ENCODE results near the gene PLAAT3.

GRCh38 chr11:63548178-63548577 is 66.1 kb downstream of the PLAAT3 start:
- TF ChIP-seq CTCF (IDR thresholded peaks at IDR 0.05; ENCODE audit: low read depth, low read length) (no peak), POLR2A (IDR thresholded peaks at IDR 0.05; ENCODE audit: extremely low read depth, insufficient read length) (no peak), MYC (IDR thresholded peaks at IDR 0.05; ENCODE audit: low read depth, low read length) (no peak), MAX (IDR thresholded peaks at IDR 0.05; ENCODE audit: low read depth, low read length) (no peak)
